NCI-H510A treated with DMSO at 0.1 percent for 48 hours (cell line): ENCODE results near the gene FOXL3.
"Not testable (repeated sequence)": the region's sequence is repeated elsewhere in the genome, so short reads cannot be mapped to it uniquely, and the experiment has no call there.

ENCODE experiments used
- DNase-seq: peaks from one replicate; lab custom pipeline; 2025; lab: John Stamatoyannopoulos, UW

FOXL3 gene

GRCh38 chr7:323410-323809, 33.4 kb downstream of the FOXL3 start:
- DNase-seq, result no peak

GRCh38 chr7:324011-324410, 34.0 kb downstream of the FOXL3 start:
- no peak for DNase-seq

GRCh38 chr7:325051-325798, 35.3 kb downstream of the FOXL3 start:
- no peak for DNase-seq

GRCh38 chr7:325811-326210, 35.8 kb downstream of the FOXL3 start:
- DNase-seq, result no peak

- DNase-seq, result no peak
These were observed 36.3 kb downstream of the FOXL3 start for GRCh38 chr7:326273-326672.

GRCh38 chr7:326809-327232, 36.9 kb downstream of the FOXL3 start:
- DNase-seq, result no peak

- DNase-seq, result no peak
These were observed 37.4 kb downstream of the FOXL3 start for GRCh38 chr7:327233-327931.

- no peak for DNase-seq
These were observed 38.2 kb downstream of the FOXL3 start for GRCh38 chr7:327991-328702.

GRCh38 chr7:329691-330281, 39.8 kb downstream of the FOXL3 start:
- DNase-seq, result no peak

- DNase-seq, result no peak
These were observed 40.7 kb downstream of the FOXL3 start for GRCh38 chr7:330511-331230.

- no peak for DNase-seq
These were observed 42.1 kb downstream of the FOXL3 start for GRCh38 chr7:332020-332517.

- DNase-seq, result no peak
These were observed 42.8 kb downstream of the FOXL3 start for GRCh38 chr7:332646-333392.

GRCh38 chr7:333393-333764, 43.4 kb downstream of the FOXL3 start:
- no peak for DNase-seq

- DNase-seq, result no peak
These were observed 44.8 kb downstream of the FOXL3 start for GRCh38 chr7:334618-335357.

GRCh38 chr7:335358-336148, 45.6 kb downstream of the FOXL3 start:
- DNase-seq, result no peak

GRCh38 chr7:336149-336533, 46.2 kb downstream of the FOXL3 start:
- DNase-seq, result not testable (repeated sequence)

- DNase-seq, result no peak
These were observed 47.0 kb downstream of the FOXL3 start for GRCh38 chr7:336810-337566.

GRCh38 chr7:337567-337951, 47.6 kb downstream of the FOXL3 start:
- DNase-seq, result no peak
